ENCODE measurements around the gene BEST1. TPM values are rescaled to one million over a fixed set of nuclear protein-coding genes. Genes with fewer than 3 reads are reported as not detected.
A peak's percentile ranks its signal among the peaks of the same experiment; 100 is the strongest.

BEST1 gene
- total RNA-seq, 6 experiments from 2014 or later, result 0.92 to 2.0 (median 1.9) TPM

- H3K27ac Mint-ChIP-seq, result peak overlapping the region; percentile 71
- DNase-seq, result peak; percentile 40
- no peaks in the 10 kb centered on the region for H3K9me3 Mint-ChIP-seq
- H3K36me3 Mint-ChIP-seq (ENCODE audit: low read depth), result no peaks in the 10 kb centered on the region
- H3K27me3 Mint-ChIP-seq (ENCODE audit: insufficient read depth), result no peaks in the 10 kb centered on the region; the same call in 1 of the 2 replicates
- H3K4me3 Mint-ChIP-seq, result no peak overlapping the region; the same call in 1 of the 2 replicates
- peaks cover 25% of the 10 kb centered on the region for H3K4me1 Mint-ChIP-seq (ENCODE audit: low read depth)
- no peak for TF ChIP-seq CTCF (IDR thresholded peaks at IDR 0.05)
Observed at GRCh38 chr11:62012832-62013461, 62.8 kb downstream of the BEST1 start.

Other genes starting within 250 kb of the BEST1 start
- gene MYRF, start 197.7 kb upstream of the BEST1 start, total RNA-seq (2021; fragmentation: NEBNext Ultra II Directional; extraction: Animal tissue kit (Norgen Biotek cat#: 25700)), result under 1 TPM; 0.24 to 0.67 (median 0.53) TPM
- gene TMEM258, start 157.8 kb upstream of the BEST1 start, total RNA-seq (2021; fragmentation: NEBNext Ultra II Directional; extraction: Animal tissue kit (Norgen Biotek cat#: 25700)), result 100 to 1,000 TPM; 134 to 173 (median 145) TPM
- gene FEN1, start 157.4 kb upstream of the BEST1 start, total RNA-seq (2021; fragmentation: NEBNext Ultra II Directional; extraction: Animal tissue kit (Norgen Biotek cat#: 25700)), result 10 to 100 TPM; 25.6 to 45.6 (median 37.4) TPM
- 10 to 100 TPM; 25.9 to 39.1 (median 36.4) TPM for gene FADS1, start 133.3 kb upstream of the BEST1 start, total RNA-seq (2021; fragmentation: NEBNext Ultra II Directional; extraction: Animal tissue kit (Norgen Biotek cat#: 25700))
- 100 to 1,000 TPM in 1 of 6 experiments, 10 to 100 TPM in 5; 56.0 to 105 (median 81.1) TPM for gene FADS2, start 122.1 kb upstream of the BEST1 start, total RNA-seq (2021; fragmentation: NEBNext Ultra II Directional; extraction: Animal tissue kit (Norgen Biotek cat#: 25700))
- 100 to 1,000 TPM; 126 to 161 (median 137) TPM for gene FADS3, start 58.8 kb upstream of the BEST1 start, total RNA-seq (2021; fragmentation: NEBNext Ultra II Directional; extraction: Animal tissue kit (Norgen Biotek cat#: 25700))
- 1 to 10 TPM; 5.3 to 8.8 (median 7.9) TPM for gene RAB3IL1, start 32.8 kb upstream of the BEST1 start, total RNA-seq (2021; fragmentation: NEBNext Ultra II Directional; extraction: Animal tissue kit (Norgen Biotek cat#: 25700))
- gene FTH1, start 17.3 kb downstream of the BEST1 start, total RNA-seq (2021; fragmentation: NEBNext Ultra II Directional; extraction: Animal tissue kit (Norgen Biotek cat#: 25700)), result 1,000 to 10,000 TPM; 2,192 to 2,832 (median 2,637) TPM
- 10 to 100 TPM; 32.3 to 60.0 (median 54.1) TPM for gene INCENP, start 173.7 kb downstream of the BEST1 start, total RNA-seq (2021; fragmentation: NEBNext Ultra II Directional; extraction: Animal tissue kit (Norgen Biotek cat#: 25700))
- not detected for gene SCGB1D1, start 239.9 kb downstream of the BEST1 start, total RNA-seq (2021; fragmentation: NEBNext Ultra II Directional; extraction: Animal tissue kit (Norgen Biotek cat#: 25700))

Measured in HFFc6 (cell line).